K562 (cell line): Measurements from ENCODE around the gene NFIC. TPM values are rescaled to one million over a fixed set of nuclear protein-coding genes. Genes with fewer than 3 reads are reported as not detected.

Experiments
- ATAC-seq: fragments of 200-7000 bp; cut with Tn5 transposase; 3 replicates; pipeline ENCODE4 v1.9.1; 2020; ENCODE audit warnings: moderate library complexity
- BruUV-seq: library from RNA; stranded (reverse); fragments of 400-500 nt; replicated peaks from 2 replicates; lab custom pipeline; 2021; lab: Mats Ljungman, UMichigan
- CTCF ChIA-PET: fragments of 300-600 bp; formaldehyde crosslinking; extraction: SDS; loops from one replicate; lab custom pipeline; 2021; ENCODE audit warnings: low intra/inter-chr PET ratio; lab: Yijun Ruan, JAX
- POLR2A ChIA-PET: fragments of 300-600, 350-650 bp; sonication (Branson Sonifier 250); formaldehyde crosslinking; extraction: SDS; loops from one replicate; lab custom pipeline; 2021; ENCODE audit warnings: antibody characterized with exemption, inconsistent platforms; lab: Yijun Ruan, JAX
- DNase-seq, 4 experiments: peaks; one replicate each; pipeline versions ENCODE4 v3.0.0 to v3.0.0-alpha.2; 2011 to 2018; ENCODE audit warnings: low spot score in 3 of 4, mixed read lengths in 3 of 4; ENCODE audit errors: extremely low read depth in 1 of 4
- FAIRE-seq: peaks from 2 replicates; lab custom pipeline; 2011; peaks lifted over from hg19 to GRCh38; lab: Jason Lieb, UNC
- H2AFZ ChIP-seq: 2 replicates; pipeline ENCODE4 v1.6.0; 2011; ENCODE audit warnings: low read depth, low read length, control low read depth, inconsistent platforms
- H3K27ac ChIP-seq: fragments of 200-600 bp; 3 replicates; pipeline ENCODE4 v1.8.0; 2011; ENCODE audit warnings: low read depth, mild to moderate bottlenecking, control low read depth, inconsistent platforms, low read length, moderate library complexity, mixed read lengths; ENCODE audit errors: extremely low read depth
- H3K27me3 ChIP-seq, 2 experiments: fragments of 300-600 bp in 1 of 2; 2 replicates in 1 of 2; 3 replicates in 1 of 2; pipeline versions ENCODE4 v1.6.0 to v1.8.0; 2011; ENCODE audit warnings: inconsistent platforms in 2 of 2, low read length in 2 of 2, mild to moderate bottlenecking in 1 of 2, mixed read lengths in 1 of 2, moderate library complexity in 1 of 2; ENCODE audit not compliant: control insufficient read depth in 2 of 2, insufficient read depth in 2 of 2
- H3K36me3 ChIP-seq: fragments of 300-600 bp; 3 replicates; pipeline ENCODE4 v1.8.0; 2011; ENCODE audit warnings: mild to moderate bottlenecking, low read length, inconsistent platforms; ENCODE audit not compliant: control insufficient read depth, insufficient read depth
- H3K4me1 ChIP-seq, 2 experiments: fragments of 200-600 bp in 1 of 2; replicated peaks in 1 of 2; 2 replicates in 1 of 2; 3 replicates in 1 of 2; pipeline versions ENCODE4 v1.5.1 to v1.8.0; 2011; ENCODE audit warnings: inconsistent platforms in 2 of 2, low read length in 2 of 2, mild to moderate bottlenecking in 1 of 2, mixed read lengths in 1 of 2, moderate library complexity in 1 of 2; ENCODE audit not compliant: control insufficient read depth in 2 of 2, insufficient read depth in 2 of 2
- H3K4me2 ChIP-seq: 2 replicates; pipeline ENCODE4 v1.6.1; 2011; ENCODE audit warnings: low read length, control low read depth, inconsistent platforms, mixed read lengths; ENCODE audit not compliant: insufficient read depth
- H3K4me3 ChIP-seq: fragments of 200-600 bp; sonication (generic), shearing (Covaris generic); 2 replicates; pipeline ENCODE4 v1.5.1; 2016; ENCODE audit warnings: control low read depth, inconsistent platforms
- H3K79me2 ChIP-seq: fragments of 200-600 bp; 3 replicates; pipeline ENCODE4 v1.8.0; 2011; ENCODE audit warnings: low read length, inconsistent platforms; ENCODE audit not compliant: control insufficient read depth, insufficient read depth
- H3K9ac ChIP-seq, 2 experiments: 2 replicates each; pipeline versions ENCODE4 v1.6.0 to v1.6.1; 2011; ENCODE audit warnings: low read depth in 2 of 2, low read length in 2 of 2, control low read depth in 1 of 2, inconsistent platforms in 1 of 2, mild to moderate bottlenecking in 1 of 2, mixed read lengths in 1 of 2; ENCODE audit not compliant: insufficient read depth in 1 of 2
- H3K9me1 ChIP-seq: one replicate; pipeline ENCODE4 v1.6.0; 2011; ENCODE audit warnings: inconsistent platforms, mild to moderate bottlenecking, low read length, moderate library complexity; ENCODE audit not compliant: control insufficient read depth, insufficient read depth
- H3K9me3 ChIP-seq: replicated peaks from 2 replicates; pipeline ENCODE4 v1.5.1; 2011; ENCODE audit warnings: low read depth, low read length, inconsistent platforms; ENCODE audit not compliant: control insufficient read depth, insufficient read depth
- H4K20me1 ChIP-seq: replicated peaks from 2 replicates; pipeline ENCODE4 v1.6.1; 2011; ENCODE audit warnings: low read length, inconsistent platforms, mixed read lengths; ENCODE audit not compliant: control insufficient read depth, insufficient read depth
- BMI1 ChIP-seq: fragments of 150-350 bp; IDR thresholded peaks from 2 replicates; pipeline ENCODE4 v1.6.1; 2014; ENCODE audit warnings: low read length
- HEY1 ChIP-seq: fragments of 250-450 bp; sonication (Bioruptor Pico); IDR thresholded peaks from 2 replicates; pipeline ENCODE4 v1.5.0; 2020; ENCODE audit warnings: mild to moderate bottlenecking, moderate library complexity, borderline replicate concordance
- MLLT1 ChIP-seq, 2 experiments: fragments of 450-650 bp; IDR thresholded peaks; 2 replicates each; pipeline ENCODE4 v1.6.1; 2016
- POLR2G ChIP-seq: fragments of 200-400 bp; formaldehyde crosslinking; IDR thresholded peaks from 2 replicates; pipeline ENCODE4 v1.6.1; 2017; ENCODE audit warnings: low read depth, mild to moderate bottlenecking, antibody characterized with exemption, low read length, moderate library complexity
- RBFOX2 ChIP-seq: fragments of 200-400 bp; formaldehyde crosslinking; IDR thresholded peaks from 2 replicates; pipeline ENCODE4 v1.6.1; 2017; ENCODE audit warnings: low read depth, mild to moderate bottlenecking, low read length, moderate library complexity
- RBM22 ChIP-seq: fragments of 200-400 bp; formaldehyde crosslinking; IDR thresholded peaks from 2 replicates; pipeline ENCODE4 v1.6.1; 2018; ENCODE audit warnings: low read length, low read depth; ENCODE audit not compliant: poor library complexity, severe bottlenecking
- ZFP36 ChIP-seq: fragments of 150-350 bp; IDR thresholded peaks from 2 replicates; pipeline ENCODE4 v1.6.1; 2018; ENCODE audit warnings: low read length, low read depth; ENCODE audit not compliant: partially characterized antibody
- ZNF445 ChIP-seq: fragments of 250-450 bp; sonication (Bioruptor Pico); IDR thresholded peaks from 2 replicates; pipeline ENCODE4 v1.4.0; 2020; ENCODE audit warnings: low read depth, mild to moderate bottlenecking, moderate library complexity
- ZNF699 ChIP-seq: fragments of 250-450 bp; sonication (Bioruptor Pico); IDR thresholded peaks from 2 replicates; pipeline ENCODE4 v1.8.0; 2021; ENCODE audit warnings: mild to moderate bottlenecking, moderate library complexity; ENCODE audit not compliant: insufficient replicate concordance
- whole genome bisulfite sequencing: fragments of 100-300 bp; shearing (Covaris generic); methylation state at CpG from one replicate; pipeline ENCODE4 v1.1.6; 2016; ENCODE audit warnings: low coverage, mixed read lengths; ENCODE audit not compliant: insufficient coverage; ENCODE audit errors: missing lambda C conversion rate; 5-methylcytosine and 5-hydroxymethylcytosine counted together
- in situ Hi-C: fragments of 300-500 bp; cut with MboI; formaldehyde crosslinking; loops from 4 replicates; pipeline ENCODE4 v1.15.0; 2018; ENCODE audit warnings: inconsistent platforms, mixed read lengths
- intact Hi-C: fragments of 100-400 bp; cut with micrococcal nuclease; formaldehyde crosslinking; loops from 2 replicates; pipeline ENCODE4 v1.14.2; 2022
- polyA plus RNA-seq, 8 experiments: library from polyadenylated mRNA; depleted of rRNA in 4 of 8; stranded (reverse) in 5 of 8; unstranded in 3 of 8; fragments of >200 nt; fragmentation: Nextera tagmentation in 2 of 8; fragmentation: Illumina TruSeq in 1 of 8; extraction: Ambion mirVana in 2 of 8; extraction: Trizol in 1 of 8; gene quantifications; 2 replicates each; pipeline versions ENCODE4 v1.2.1 to v1.2.3, GENCODE V29; 2011 to 2014; ENCODE audit warnings: inconsistent platforms in 1 of 8, missing spikeins in 1 of 8
- total RNA-seq, 7 experiments: library from RNA; depleted of rRNA in 6 of 7; stranded (reverse); fragments of >200 nt in 6 of 7; fragmentation: Illumina TruSeq in 2 of 7; extraction: Trizol in 2 of 7; gene quantifications; 2 replicates each; pipeline versions ENCODE4 v1.2.1 to v1.2.3, GENCODE V29; 2011 to 2021; ENCODE audit warnings: low replicate concordance in 1 of 7

The NFIC gene
- total and polyA plus RNA-seq, 9 of the 15 experiments (the other 6 are each of a cell fraction or from before 2014, with no cell fraction given) = 0.71 to 62.1 (median 6.9) TPM

GRCh38 chr19:3383121-3383722 lies 16.8 kb downstream of the NFIC start:
- peak overlapping the region in 1 of 2 experiments; percentile 80; a peak in 2 of 4 replicates for H3K9ac ChIP-seq
- no peak overlapping the region for H2AFZ ChIP-seq
- no peaks in the 10 kb centered on the region for H3K27me3 ChIP-seq
- peaks cover 7% of the 10 kb centered on the region for H3K9me1 ChIP-seq
- intact Hi-C loops = no loop called here
- no peak overlapping the region; the same call in 2 of the 3 replicates for H3K27ac ChIP-seq
- H3K4me3 ChIP-seq = no peak overlapping the region
- no peak for DNase-seq
- no TSS peak for BruUV-seq
- peaks cover 44% of the 10 kb centered on the region for H4K20me1 ChIP-seq
- peaks cover 71% of the 10 kb centered on the region; the same call in 2 of the 3 replicates for H3K36me3 ChIP-seq
- no peak overlapping the region for H3K4me2 ChIP-seq
- no peak for FAIRE-seq
- H3K9me3 ChIP-seq = 0 out of 2 replicates have a peak, but pooled peaks cover under 1% of the 10 kb centered on the region
- CTCF ChIA-PET = no interaction called here
- H3K79me2 ChIP-seq = peaks cover 99% of the 10 kb centered on the region
- POLR2A ChIA-PET = no interaction called here
- TF ChIP-seq RBM22 = peak; percentile 21
- TF ChIP-seq MLLT1 (IDR thresholded peaks at IDR 0.05) = no peak
- TF ChIP-seq HEY1 (CRISPR knock-in tag) = no peak
- TF ChIP-seq POLR2G = 0 out of 2 replicates have a peak, but pooled peaks have one; percentile 41
- TF ChIP-seq ZFP36 = peak; percentile 86
- TF ChIP-seq ZNF445 = no peak
- peak; percentile 27; the same call in 1 of the 2 replicates for TF ChIP-seq RBFOX2
- no peak for TF ChIP-seq ZNF699 (CRISPR knock-in tag)
- TF ChIP-seq BMI1 = no peak
- in situ Hi-C loops = no loop called here
- H3K4me1 ChIP-seq = peaks cover 21 to 74% of the 10 kb centered on the region in 2 experiments
- ATAC-seq = no peak
- WGBS = 78% methylated on average over 12 of the region's 13 CpGs
